ENCODE data around the gene AK2. TPM values are rescaled to one million over a fixed set of nuclear protein-coding genes. Genes with fewer than 3 reads are reported as not detected.

Gene AK2
- total and polyA plus RNA-seq, 9 donors: 52.9 to 150 (median 115) TPM

DNA sequence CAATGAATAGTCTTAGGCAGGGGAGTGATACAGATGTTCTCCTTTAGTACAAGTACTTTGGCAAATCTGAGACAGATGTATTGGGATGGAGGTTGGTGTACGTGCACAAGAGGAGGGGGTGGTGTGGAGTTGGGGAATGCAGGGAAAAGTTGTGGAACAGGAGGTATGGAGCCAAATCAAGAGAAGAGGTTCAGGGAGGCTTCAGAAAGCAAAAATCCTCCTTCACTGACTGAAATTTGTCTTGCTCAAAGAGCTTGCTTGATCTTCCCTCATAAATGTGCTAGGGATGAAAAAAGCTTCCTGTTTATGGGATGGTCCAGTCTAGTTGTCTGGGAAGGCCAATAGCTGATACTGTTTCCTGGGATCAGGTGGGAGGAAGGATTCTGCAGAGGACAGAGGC, 77.9 kb downstream of the AK2 start:
- no peak for DNase-seq

More for the DNA sequence above, 77.9 kb downstream of the AK2 start:
- no peaks in the 10 kb centered on the region for H3K27me3 ChIP-seq
- intact Hi-C loops (cut with DNase I): no loop called here
- no peak overlapping the region for H3K4me3 ChIP-seq
- TF ChIP-seq POLR2A (IDR thresholded peaks at IDR 0.05): no peak
- no peak for TF ChIP-seq EP300 (IDR thresholded peaks at IDR 0.05)
- TF ChIP-seq, protein P1, sequence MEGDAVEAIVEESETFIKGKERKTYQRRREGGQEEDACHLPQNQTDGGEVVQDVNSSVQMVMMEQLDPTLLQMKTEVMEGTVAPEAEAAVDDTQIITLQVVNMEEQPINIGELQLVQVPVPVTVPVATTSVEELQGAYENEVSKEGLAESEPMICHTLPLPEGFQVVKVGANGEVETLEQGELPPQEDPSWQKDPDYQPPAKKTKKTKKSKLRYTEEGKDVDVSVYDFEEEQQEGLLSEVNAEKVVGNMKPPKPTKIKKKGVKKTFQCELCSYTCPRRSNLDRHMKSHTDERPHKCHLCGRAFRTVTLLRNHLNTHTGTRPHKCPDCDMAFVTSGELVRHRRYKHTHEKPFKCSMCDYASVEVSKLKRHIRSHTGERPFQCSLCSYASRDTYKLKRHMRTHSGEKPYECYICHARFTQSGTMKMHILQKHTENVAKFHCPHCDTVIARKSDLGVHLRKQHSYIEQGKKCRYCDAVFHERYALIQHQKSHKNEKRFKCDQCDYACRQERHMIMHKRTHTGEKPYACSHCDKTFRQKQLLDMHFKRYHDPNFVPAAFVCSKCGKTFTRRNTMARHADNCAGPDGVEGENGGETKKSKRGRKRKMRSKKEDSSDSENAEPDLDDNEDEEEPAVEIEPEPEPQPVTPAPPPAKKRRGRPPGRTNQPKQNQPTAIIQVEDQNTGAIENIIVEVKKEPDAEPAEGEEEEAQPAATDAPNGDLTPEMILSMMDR (IDR thresholded peaks at IDR 0.05): no peak
- WGBS, 3 donors: 79 to 90% (median 79%) methylated on average over 1 of the region's 1 CpG
- peaks cover 16% of the 10 kb centered on the region for H3K4me1 ChIP-seq (ENCODE audit: insufficient read depth)
- H3K9me3 ChIP-seq: no peaks in the 10 kb centered on the region
- H3K36me3 ChIP-seq: no peaks in the 10 kb centered on the region
- H3K27ac ChIP-seq: no peak overlapping the region

Other genes starting within 250 kb of the AK2 start
- 100 to 1,000 TPM in 1 of 7 donors, 10 to 100 TPM in 6; 19.8 to 272 (median 46.2) TPM for gene YARS1, start 219.5 kb downstream of the AK2 start, total RNA-seq
- 10 to 100 TPM; 23.6 to 95.2 TPM for gene YARS1, start 219.5 kb downstream of the AK2 start, polyA plus RNA-seq
- gene S100PBP, start 219.2 kb downstream of the AK2 start, total RNA-seq: 10 to 100 TPM; 24.8 to 64.2 (median 42.6) TPM
- gene S100PBP, start 219.2 kb downstream of the AK2 start, polyA plus RNA-seq: 10 to 100 TPM; 18.1 to 47.0 TPM
- 10 to 100 TPM in 4 of 7 donors, 1 to 10 TPM in 3; 4.2 to 25.4 (median 12.1) TPM for gene FNDC5, start 166.0 kb downstream of the AK2 start, total RNA-seq
- 10 to 100 TPM in 1 of 2 donors, 1 to 10 TPM in 1; 8.2 to 15.6 TPM for gene FNDC5, start 166.0 kb downstream of the AK2 start, polyA plus RNA-seq
- gene HPCA, start 150.4 kb downstream of the AK2 start, total RNA-seq: 1 to 10 TPM in 1 of 7 donors, under 1 TPM in 5, not detected in 1; 0.37 to 1.0 (median 0.68) TPM
- gene HPCA, start 150.4 kb downstream of the AK2 start, polyA plus RNA-seq: under 1 TPM; 0.23 to 0.81 TPM
- 10 to 100 TPM; 13.5 to 64.0 (median 23.9) TPM for gene TMEM54, start 135.5 kb downstream of the AK2 start, total RNA-seq
- gene TMEM54, start 135.5 kb downstream of the AK2 start, polyA plus RNA-seq: 10 to 100 TPM in 1 of 2 donors, under 1 TPM in 1; 0.85 to 23.3 TPM
- 10 to 100 TPM; 13.2 to 38.0 (median 15.0) TPM for gene RNF19B, start 72.1 kb downstream of the AK2 start, total RNA-seq
- gene RNF19B, start 72.1 kb downstream of the AK2 start, polyA plus RNA-seq: 10 to 100 TPM; 11.2 to 18.9 TPM
- 10 to 100 TPM in 3 of 7 donors, 1 to 10 TPM in 4; 7.6 to 15.7 (median 9.5) TPM for gene AZIN2, start 44.3 kb upstream of the AK2 start, total RNA-seq
- gene AZIN2, start 44.3 kb upstream of the AK2 start, polyA plus RNA-seq: 1 to 10 TPM; 4.1 to 9.4 TPM
- gene TRIM62, start 145.2 kb upstream of the AK2 start, total RNA-seq: 10 to 100 TPM in 1 of 7 donors, 1 to 10 TPM in 6; 3.3 to 11.4 (median 7.0) TPM
- 1 to 10 TPM; 4.3 to 4.6 TPM for gene TRIM62, start 145.2 kb upstream of the AK2 start, polyA plus RNA-seq
- 10 to 100 TPM in 6 of 7 donors, 1 to 10 TPM in 1; 8.2 to 52.6 (median 33.6) TPM for gene ZNF362, start 219.6 kb upstream of the AK2 start, total RNA-seq
- 10 to 100 TPM; 13.9 to 23.0 TPM for gene ZNF362, start 219.6 kb upstream of the AK2 start, polyA plus RNA-seq